SU-DHL-6 (cell line): ENCODE measurements around the gene ERICH2.

Experiments used
- H2AFZ ChIP-seq: fragments of 200-600 bp; sonication (generic); 2 replicates; pipeline ENCODE4 v1.6.1; 2014; ENCODE audit warnings: low read depth, mild to moderate bottlenecking, moderate library complexity, mixed read lengths, antibody characterized with exemption, low read length; ENCODE audit not compliant: severe bottlenecking
- H3F3A ChIP-seq: fragments of 200-600 bp; shearing (Covaris generic); 2 replicates; pipeline ENCODE4 v1.6.0; 2016; ENCODE audit warnings: antibody characterized with exemption, mild to moderate bottlenecking; ENCODE audit not compliant: insufficient read depth
- H3K27ac ChIP-seq: fragments of 200-600 bp; sonication (generic); 2 replicates; pipeline ENCODE4 v1.5.1; 2016; ENCODE audit warnings: low read depth, mild to moderate bottlenecking, low read length, moderate library complexity, mixed read lengths
- H3K27me3 ChIP-seq: fragments of 200-600 bp; sonication (generic), shearing (Covaris generic); 2 replicates; pipeline ENCODE4 v1.6.0; 2014; ENCODE audit warnings: mild to moderate bottlenecking, low read length
- H3K36me3 ChIP-seq: fragments of 200-600 bp; sonication (generic); 2 replicates; pipeline ENCODE4 v1.6.1; 2014; ENCODE audit warnings: mild to moderate bottlenecking, low read length, mixed read lengths
- H3K4me2 ChIP-seq: fragments of 300-600, 200-600 bp; shearing (Covaris generic), sonication (generic); 2 replicates; pipeline ENCODE4 v1.6.0; 2014; ENCODE audit warnings: low read length, low read depth, mild to moderate bottlenecking; ENCODE audit not compliant: poor library complexity, severe bottlenecking
- H3K4me3 ChIP-seq: fragments of 200-600 bp; sonication (generic); 2 replicates; pipeline ENCODE4 v1.5.1; 2014; ENCODE audit warnings: antibody characterized with exemption, low read length, mild to moderate bottlenecking, mixed read lengths; ENCODE audit not compliant: insufficient read depth, poor library complexity, severe bottlenecking
- H3K79me2 ChIP-seq: fragments of 200-600 bp; sonication (generic); 2 replicates; pipeline ENCODE4 v1.6.1; 2014; ENCODE audit warnings: mild to moderate bottlenecking, low read length, moderate library complexity; ENCODE audit not compliant: insufficient read depth
- H3K9ac ChIP-seq: fragments of 200-600 bp; sonication (generic); 2 replicates; pipeline ENCODE4 v1.7.0; 2014; ENCODE audit warnings: mild to moderate bottlenecking, low read length
- H3K9me2 ChIP-seq: fragments of 200-600 bp; sonication (generic); replicated peaks from 2 replicates; pipeline ENCODE4 v1.6.1; 2014; ENCODE audit warnings: low read length; ENCODE audit not compliant: insufficient read depth
- H3K9me3 ChIP-seq: fragments of 200-600 bp; sonication (generic); 2 replicates; pipeline ENCODE4 v1.6.1; 2014; ENCODE audit warnings: low read length, mixed read lengths; ENCODE audit not compliant: insufficient read depth
- H4K20me1 ChIP-seq: fragments of 200-600 bp; sonication (generic); 2 replicates; pipeline ENCODE4 v1.6.1; 2014; ENCODE audit warnings: low read depth, mild to moderate bottlenecking, antibody characterized with exemption, low read length, moderate library complexity, mixed read lengths
- CTCF ChIP-seq: fragments of 200-600 bp; sonication (generic); IDR thresholded peaks from one replicate; pipeline ENCODE4 v1.5.1; 2017; ENCODE audit warnings: antibody characterized with exemption, mild to moderate bottlenecking, low read length, moderate library complexity; ENCODE audit not compliant: insufficient read depth, poor library complexity, severe bottlenecking
- EZH2phosphoT487 ChIP-seq: fragments of 200-600 bp; sonication (generic), shearing (Covaris generic); conservative IDR thresholded peaks from 2 replicates; pipeline ENCODE4 v1.6.1; 2018; ENCODE audit warnings: mild to moderate bottlenecking, antibody characterized with exemption, low read length, moderate library complexity, mixed read lengths

ERICH2 gene

DNA sequence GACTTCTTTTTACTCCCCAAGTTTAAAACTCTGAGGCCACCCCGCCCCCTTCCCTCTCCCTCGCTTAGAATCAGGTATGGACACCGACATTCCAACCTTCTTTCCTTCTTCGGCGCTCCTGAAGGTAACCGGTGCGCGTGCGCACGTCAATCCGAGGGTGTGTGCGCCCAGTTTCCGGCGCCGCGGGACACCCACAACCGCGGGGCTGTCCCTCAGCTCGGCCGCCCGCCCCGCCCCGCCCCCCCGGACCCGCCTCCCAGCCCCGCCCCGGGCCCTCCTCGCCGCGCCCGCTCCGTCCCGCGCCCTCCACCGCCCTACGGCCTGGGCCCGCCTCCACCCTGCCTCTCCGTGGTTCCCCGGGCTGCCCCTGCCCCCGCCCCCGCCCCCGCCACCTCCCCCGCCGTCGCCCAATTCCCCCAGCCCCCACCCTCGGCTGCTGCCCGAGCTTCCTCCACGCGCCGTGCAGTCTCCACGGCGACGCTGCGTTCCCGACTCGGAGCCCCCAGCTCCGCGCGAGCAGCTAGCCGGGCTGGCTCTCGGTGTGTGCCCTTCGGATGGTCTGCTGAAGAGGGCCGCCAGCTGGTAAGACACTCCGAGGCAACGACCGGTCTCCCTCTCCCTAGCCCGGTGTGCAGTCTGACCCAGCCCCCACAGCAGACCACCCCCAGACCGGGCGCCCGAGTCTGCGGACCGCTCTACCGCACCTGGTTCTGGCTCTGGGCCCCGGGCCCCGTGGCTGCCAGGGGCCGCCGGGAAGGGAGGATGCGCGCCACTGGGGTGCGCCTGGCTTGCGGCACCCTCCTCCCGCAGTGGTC is 635 bp downstream of the ERICH2 start:
- H4K20me1 ChIP-seq = no peaks in the 10 kb centered on the region
- no peaks in the 10 kb centered on the region for H3K9me2 ChIP-seq
- peak overlapping the region; percentile 99 for H3K4me2 ChIP-seq
- TF ChIP-seq EZH2phosphoT487 (no peak), CTCF (no peak)
- H3K9me3 ChIP-seq = no peaks in the 10 kb centered on the region
- no peaks in the 10 kb centered on the region for H3K36me3 ChIP-seq
- H2AFZ ChIP-seq = peak overlapping the region; percentile 97
- H3F3A ChIP-seq = peaks cover 8% of the 10 kb centered on the region
- H3K4me3 ChIP-seq = peak overlapping the region; percentile 97
- peak overlapping the region; percentile 89 for H3K9ac ChIP-seq
- H3K27me3 ChIP-seq = no peaks in the 10 kb centered on the region
- H3K27ac ChIP-seq = no peak overlapping the region
- H3K79me2 ChIP-seq = no peaks in the 10 kb centered on the region

DNA sequence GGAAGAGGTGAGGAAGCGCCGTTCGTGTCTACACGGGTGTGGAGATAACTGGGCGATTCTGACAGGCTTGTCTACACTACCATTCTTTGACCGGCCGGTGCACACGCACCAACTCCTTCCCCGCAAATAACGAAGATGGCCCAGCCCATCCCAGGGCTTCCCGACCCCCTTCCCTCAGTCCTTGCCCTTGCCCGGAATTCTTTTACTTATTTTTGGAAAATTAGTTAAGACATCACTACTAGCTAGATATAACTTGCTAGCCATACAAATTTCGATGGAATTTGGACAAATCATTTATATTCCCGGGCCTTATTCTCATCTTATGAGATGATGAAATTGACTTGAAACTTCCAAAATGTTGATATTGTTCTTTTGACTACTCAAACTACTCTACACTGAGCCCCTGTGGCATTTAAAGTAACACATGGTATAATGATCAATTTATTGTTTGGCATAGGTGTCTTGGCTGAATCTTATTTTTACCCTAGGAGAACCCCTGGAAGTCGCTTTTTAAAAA is 1.3 kb downstream of the ERICH2 start:
- peak overlapping the region; percentile 70 for H2AFZ ChIP-seq
- no peaks in the 10 kb centered on the region for H3K79me2 ChIP-seq
- H3K27ac ChIP-seq = no peak overlapping the region
- H3K9me2 ChIP-seq = no peaks in the 10 kb centered on the region
- peak overlapping the region; percentile 47; the same call in 1 of the 2 replicates for H3K9ac ChIP-seq
- no peaks in the 10 kb centered on the region for H3K27me3 ChIP-seq
- no peaks in the 10 kb centered on the region for H4K20me1 ChIP-seq
- H3K4me2 ChIP-seq = peak overlapping the region; percentile 58
- peak; percentile 93; the same call in 1 of the 2 replicates for TF ChIP-seq EZH2phosphoT487
- TF ChIP-seq CTCF = no peak
- no peaks in the 10 kb centered on the region for H3K9me3 ChIP-seq
- peaks cover 8% of the 10 kb centered on the region for H3F3A ChIP-seq
- no peaks in the 10 kb centered on the region for H3K36me3 ChIP-seq
- H3K4me3 ChIP-seq = peak overlapping the region; percentile 48

DNA sequence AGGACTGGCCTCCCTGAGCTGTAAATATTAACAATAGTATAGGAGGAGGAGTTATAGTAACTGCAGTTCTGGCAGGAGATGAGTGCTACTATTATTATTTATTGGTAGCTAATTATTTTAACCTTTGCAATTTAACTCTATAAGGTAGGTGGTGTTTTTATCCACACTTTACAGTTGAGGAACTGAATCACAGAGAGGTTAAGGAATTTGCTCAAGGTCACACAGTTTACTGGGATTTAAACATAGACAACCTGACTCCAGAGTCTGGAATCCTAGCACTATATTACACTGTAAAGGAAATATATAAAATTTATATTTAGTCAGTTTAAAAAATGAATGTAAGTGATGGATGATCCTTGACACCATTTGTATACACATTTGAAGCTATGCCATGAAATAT is 2.1 kb downstream of the ERICH2 start:
- H3K27me3 ChIP-seq = no peaks in the 10 kb centered on the region
- no peaks in the 10 kb centered on the region for H3K9me3 ChIP-seq
- H3K4me3 ChIP-seq = no peak overlapping the region
- no peaks in the 10 kb centered on the region for H4K20me1 ChIP-seq
- H3K4me2 ChIP-seq = no peak overlapping the region
- no peak overlapping the region for H3K9ac ChIP-seq
- no peaks in the 10 kb centered on the region for H3K9me2 ChIP-seq
- TF ChIP-seq CTCF (no peak), EZH2phosphoT487 (no peak)
- H3K79me2 ChIP-seq = no peaks in the 10 kb centered on the region
- H3K27ac ChIP-seq = no peak overlapping the region
- no peaks in the 10 kb centered on the region for H3K36me3 ChIP-seq
- peaks cover 8% of the 10 kb centered on the region for H3F3A ChIP-seq
- H2AFZ ChIP-seq = no peak overlapping the region
